Measurements from ENCODE around the gene SIAE.

- TF ChIP-seq CTCF (conservative IDR thresholded peaks at IDR 0.05; ENCODE audit: low read depth, low read length), result no peak
- no peak for TF ChIP-seq EZH2 (IDR thresholded peaks at IDR 0.05; ENCODE audit: borderline replicate concordance, low read depth, low read length, poor library complexity, severe bottlenecking)
Measured at GRCh38 chr11:124600621-124601320, 72.8 kb downstream of the SIAE start.

Data from A673 (cell line).